ACHN (cell line): Measurements from ENCODE around the gene H1-8.

ENCODE experiments used
- DNase-seq: peaks from one replicate; pipeline ENCODE4 v3.0.0-alpha.2; 2015
- in situ Hi-C: cut with HindIII; loops from 2 replicates; pipeline ENCODE4 v1.10.0; 2017; ENCODE audit warnings: low sequenced_read_pairs, low pct_ligation_motif_present, low pct_unique_long_range_greater_than_20kb

The H1-8 gene

GRCh38 chr3:129563332-129563731 is 20.4 kb downstream of the H1-8 start:
- in situ Hi-C loops = no loop called here
- DNase-seq = no peak

- in situ Hi-C loops = no loop called here
- no peak for DNase-seq
Measured at GRCh38 chr3:129563850-129564535, 21.0 kb downstream of the H1-8 start.

- in situ Hi-C loops = no loop called here
- DNase-seq = no peak
Measured at GRCh38 chr3:129564981-129565644, 22.1 kb downstream of the H1-8 start.

GRCh38 chr3:129565902-129566301 is 22.9 kb downstream of the H1-8 start:
- in situ Hi-C loops = no loop called here
- no peak for DNase-seq

- no peak for DNase-seq
- in situ Hi-C loops = no loop called here
Measured at GRCh38 chr3:129567176-129567705, 24.3 kb downstream of the H1-8 start.

GRCh38 chr3:129567939-129568338 is 25.0 kb downstream of the H1-8 start:
- DNase-seq = no peak
- in situ Hi-C loops = no loop called here

GRCh38 chr3:129569856-129570255 is 26.9 kb downstream of the H1-8 start:
- no peak for DNase-seq
- in situ Hi-C loops = no loop called here

- DNase-seq = no peak
- in situ Hi-C loops = no loop called here
Measured at GRCh38 chr3:129571605-129572547, 28.9 kb downstream of the H1-8 start.

- in situ Hi-C loops = no loop called here
Measured at GRCh38 chr3:129572603-129573002, 29.6 kb downstream of the H1-8 start.

GRCh38 chr3:129573493-129573892 is 30.5 kb downstream of the H1-8 start:
- no peak for DNase-seq
- in situ Hi-C loops = no loop called here

More at GRCh38 chr3:129572603-129573002, 29.6 kb downstream of the H1-8 start:
- DNase-seq = no peak

GRCh38 chr3:129574206-129574605 is 31.2 kb downstream of the H1-8 start:
- no peak for DNase-seq
- in situ Hi-C loops = no loop called here

- in situ Hi-C loops = no loop called here
- no peak for DNase-seq
Measured at GRCh38 chr3:129575233-129575996, 32.4 kb downstream of the H1-8 start.

GRCh38 chr3:129575997-129576384 is 33.0 kb downstream of the H1-8 start:
- DNase-seq = no peak
- in situ Hi-C loops = no loop called here

- DNase-seq = no peak
- in situ Hi-C loops = no loop called here
Measured at GRCh38 chr3:129576514-129577352, 33.8 kb downstream of the H1-8 start.

GRCh38 chr3:129577366-129577765 is 34.4 kb downstream of the H1-8 start:
- DNase-seq = no peak
- in situ Hi-C loops = no loop called here

- in situ Hi-C loops = no loop called here
- no peak for DNase-seq
Measured at GRCh38 chr3:129577925-129578786, 35.2 kb downstream of the H1-8 start.

GRCh38 chr3:129579991-129580390 is 37.0 kb downstream of the H1-8 start:
- no peak for DNase-seq
- in situ Hi-C loops = no loop called here
